22Rv1 (cell line): ENCODE results near the gene ADGRL3.

Experiments used
- CTCF ChIP-seq: fragments of 450-650 bp; IDR thresholded peaks from 2 replicates; pipeline ENCODE4 v1.5.1; 2017; ENCODE audit warnings: mild to moderate bottlenecking
- ZFX ChIP-seq: fragments of 450-650 bp; IDR thresholded peaks from 2 replicates; pipeline ENCODE4 v1.6.1; 2017; ENCODE audit warnings: antibody characterized with exemption, borderline replicate concordance

GRCh38 chr4:61425315-61425714 lies 225.2 kb downstream of the ADGRL3 start:
- TF ChIP-seq CTCF, result no peak
- TF ChIP-seq ZFX, result no peak
